CD4-positive, alpha-beta T cell treated with Interleukin-15 for 1 hour (primary cell): ENCODE data around the gene NELFE.
"Not testable (repeated sequence)": the region's sequence is repeated elsewhere in the genome, so short reads cannot be mapped to it uniquely, and the experiment has no call there.

Source experiments
- DNase-seq: peaks from one replicate; pipeline ENCODE4 v3.0.0-alpha.2; 2020

Gene NELFE

DNA sequence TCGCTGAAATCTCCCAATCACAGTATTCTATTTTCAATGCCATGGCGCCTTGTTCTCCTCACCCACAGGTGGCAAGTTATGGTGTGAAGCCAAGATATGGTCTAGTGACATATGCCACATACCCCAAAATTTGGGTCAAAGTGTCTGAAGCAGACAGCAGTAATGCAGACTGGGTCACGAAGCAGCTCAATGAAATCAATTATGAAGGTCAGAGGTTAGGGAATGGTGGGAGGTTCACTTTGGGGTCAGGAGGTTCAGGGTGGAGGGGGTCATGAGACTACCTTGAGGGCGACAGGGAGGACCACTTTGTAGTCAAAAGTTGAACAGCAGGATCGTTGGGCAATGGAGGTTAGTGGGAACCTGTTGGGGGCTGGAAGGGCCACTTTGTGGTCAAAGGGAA lies 10.5 kb downstream of the NELFE start:
- no peak for DNase-seq

GRCh38 chr6:31947864-31948263 lies 10.9 kb downstream of the NELFE start:
- DNase-seq = no peak

DNA sequence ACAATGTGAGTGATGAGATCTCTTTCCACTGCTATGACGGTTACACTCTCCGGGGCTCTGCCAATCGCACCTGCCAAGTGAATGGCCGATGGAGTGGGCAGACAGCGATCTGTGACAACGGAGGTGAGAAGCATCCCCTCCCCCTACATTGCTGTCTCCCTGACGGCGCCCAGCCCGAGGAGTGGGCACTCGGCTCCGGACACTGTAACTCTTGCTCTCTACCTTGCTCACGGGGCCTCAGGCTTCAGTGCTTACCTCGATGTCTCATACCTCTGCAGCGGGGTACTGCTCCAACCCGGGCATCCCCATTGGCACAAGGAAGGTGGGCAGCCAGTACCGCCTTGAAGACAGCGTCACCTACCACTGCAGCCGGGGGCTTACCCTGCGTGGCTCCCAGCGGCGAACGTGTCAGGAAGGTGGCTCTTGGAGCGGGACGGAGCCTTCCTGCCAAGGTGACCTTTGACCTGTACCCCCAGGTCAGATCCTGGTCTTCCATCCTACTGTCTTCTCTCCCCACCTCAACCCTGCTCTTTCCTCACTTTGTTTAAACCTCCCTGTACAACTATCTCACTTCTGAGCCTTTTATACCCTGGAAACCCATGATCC lies 11.6 kb downstream of the NELFE start:
- no peak for DNase-seq

GRCh38 chr6:31946370-31946885 lies 12.3 kb downstream of the NELFE start:
- DNase-seq = no peak

DNA sequence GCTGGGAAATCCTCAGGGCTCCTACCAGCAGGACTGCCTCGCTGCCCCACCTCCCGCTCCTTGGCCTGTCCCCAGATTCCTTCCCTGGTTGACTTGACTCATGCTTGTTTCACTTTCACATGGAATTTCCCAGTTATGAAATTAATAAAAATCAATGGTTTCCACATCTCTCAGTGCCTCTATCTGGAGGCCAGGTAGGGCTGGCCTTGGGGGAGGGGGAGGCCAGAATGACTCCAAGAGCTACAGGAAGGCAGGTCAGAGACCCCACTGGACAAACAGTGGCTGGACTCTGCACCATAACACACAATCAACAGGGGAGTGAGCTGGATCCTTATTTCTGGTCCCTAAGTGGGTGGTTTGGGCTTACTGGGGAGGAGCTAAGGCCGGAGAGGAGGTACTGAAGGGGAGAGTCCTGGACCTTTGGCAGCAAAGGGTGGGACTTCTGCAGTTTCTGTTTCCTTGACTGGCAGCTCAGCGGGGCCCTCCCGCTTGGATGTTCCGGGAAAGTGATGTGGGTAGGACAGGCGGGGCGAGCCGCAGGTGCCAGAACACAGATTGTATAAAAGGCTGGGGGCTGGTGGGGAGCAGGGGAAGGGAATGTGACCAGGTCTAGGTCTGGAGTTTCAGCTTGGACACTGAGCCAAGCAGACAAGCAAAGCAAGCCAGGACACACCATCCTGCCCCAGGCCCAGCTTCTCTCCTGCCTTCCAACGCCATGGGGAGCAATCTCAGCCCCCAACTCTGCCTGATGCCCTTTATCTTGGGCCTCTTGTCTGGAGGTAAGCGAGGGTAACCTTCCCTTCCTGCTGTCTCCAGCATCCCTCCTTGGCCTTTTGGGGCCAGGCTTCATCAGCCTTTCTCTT lies 13.0 kb downstream of the NELFE start, which contains the start of gene CFB:
Gene CFB, plus strand, starts transcription at position 589 of the 863 bp plus-strand sequence. Its CDS starts 127 bp downstream, at position 716.
- no peak for DNase-seq

GRCh38 chr6:31945154-31945506 lies 13.6 kb downstream of the NELFE start:
- DNase-seq = no peak

GRCh38 chr6:31943742-31944141 lies 15.0 kb downstream of the NELFE start:
- DNase-seq = no peak

DNA sequence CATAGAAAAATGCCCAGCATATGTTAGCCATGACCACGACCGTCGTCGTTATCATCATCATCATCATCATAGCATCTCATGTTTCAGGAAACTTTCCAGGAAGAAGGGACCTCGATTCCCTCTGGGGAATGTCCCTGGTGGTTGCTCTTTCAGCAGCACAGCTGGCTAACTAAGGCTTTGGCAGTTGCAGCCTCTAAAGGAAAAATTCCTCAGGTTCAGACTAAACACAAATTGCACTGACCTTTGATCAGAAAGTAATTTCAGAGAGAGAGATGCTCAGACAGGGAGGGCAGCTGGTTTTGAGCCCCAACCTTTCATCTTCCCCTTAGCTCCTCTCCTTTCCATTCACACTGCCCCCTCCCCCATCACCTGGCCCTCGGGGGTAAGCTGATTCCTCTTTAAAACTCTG lies 18.5 kb downstream of the NELFE start:
- no peak for DNase-seq

- DNase-seq = no peak
These were observed 22.9 kb downstream of the NELFE start for GRCh38 chr6:31935823-31936222.

- DNase-seq = no peak
These were observed 23.8 kb downstream of the NELFE start for GRCh38 chr6:31935021-31935420.

DNA sequence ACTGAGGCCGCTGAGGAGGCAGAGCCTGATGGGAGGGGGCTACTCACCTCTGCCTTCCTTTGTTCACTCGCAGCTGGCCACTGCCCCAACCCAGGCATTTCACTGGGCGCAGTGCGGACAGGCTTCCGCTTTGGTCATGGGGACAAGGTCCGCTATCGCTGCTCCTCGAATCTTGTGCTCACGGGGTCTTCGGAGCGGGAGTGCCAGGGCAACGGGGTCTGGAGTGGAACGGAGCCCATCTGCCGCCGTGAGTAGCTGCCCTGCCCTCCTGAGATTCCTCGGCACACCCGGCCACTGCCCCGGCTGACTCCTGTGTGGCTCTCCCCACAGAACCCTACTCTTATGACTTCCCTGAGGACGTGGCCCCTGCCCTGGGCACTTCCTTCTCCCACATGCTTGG lies 25.2 kb downstream of the NELFE start:
- DNase-seq = no peak

DNA sequence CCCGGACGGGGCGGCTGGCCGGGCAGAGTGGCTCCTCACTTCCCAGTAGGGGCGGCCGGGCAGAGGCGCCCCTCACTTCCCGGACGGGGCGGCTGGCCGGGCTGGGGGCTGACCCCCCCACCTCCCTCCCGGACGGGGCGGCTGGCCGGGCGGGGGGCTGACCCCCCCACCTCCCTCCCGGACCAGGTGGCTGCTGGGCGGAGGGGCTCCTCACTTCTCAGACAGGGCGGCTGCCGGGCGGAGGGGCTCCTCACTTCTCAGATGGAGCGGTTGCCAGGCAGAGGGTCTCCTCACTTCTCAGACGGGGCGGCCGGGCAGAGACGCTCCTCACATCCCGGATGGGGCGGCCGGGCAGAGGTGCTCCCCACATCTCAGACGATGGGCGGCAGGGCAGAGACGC lies 26.6 kb downstream of the NELFE start:
- DNase-seq = not testable (repeated sequence)

DNA sequence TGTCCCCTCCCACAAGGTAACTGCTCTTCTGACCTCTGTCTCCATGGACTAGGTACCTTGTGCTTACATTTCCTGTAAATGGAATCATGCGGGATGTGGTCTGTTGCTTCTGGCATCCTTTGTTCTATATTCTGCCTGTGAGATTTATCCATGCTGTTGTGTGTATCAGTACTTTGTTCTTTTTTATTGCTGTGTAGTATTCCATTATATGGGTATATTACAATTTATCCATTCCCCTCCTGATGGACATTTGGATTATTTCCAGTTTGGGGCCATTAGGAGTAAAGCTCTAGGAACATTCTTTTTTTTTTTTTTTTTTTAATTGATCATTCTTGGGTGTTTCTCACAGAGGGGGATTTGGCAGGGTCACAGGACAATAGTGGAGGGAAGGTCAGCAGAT lies 27.8 kb downstream of the NELFE start:
- no peak for DNase-seq

- DNase-seq = no peak
These were observed 30.2 kb downstream of the NELFE start for GRCh38 chr6:31928672-31928939.

DNA sequence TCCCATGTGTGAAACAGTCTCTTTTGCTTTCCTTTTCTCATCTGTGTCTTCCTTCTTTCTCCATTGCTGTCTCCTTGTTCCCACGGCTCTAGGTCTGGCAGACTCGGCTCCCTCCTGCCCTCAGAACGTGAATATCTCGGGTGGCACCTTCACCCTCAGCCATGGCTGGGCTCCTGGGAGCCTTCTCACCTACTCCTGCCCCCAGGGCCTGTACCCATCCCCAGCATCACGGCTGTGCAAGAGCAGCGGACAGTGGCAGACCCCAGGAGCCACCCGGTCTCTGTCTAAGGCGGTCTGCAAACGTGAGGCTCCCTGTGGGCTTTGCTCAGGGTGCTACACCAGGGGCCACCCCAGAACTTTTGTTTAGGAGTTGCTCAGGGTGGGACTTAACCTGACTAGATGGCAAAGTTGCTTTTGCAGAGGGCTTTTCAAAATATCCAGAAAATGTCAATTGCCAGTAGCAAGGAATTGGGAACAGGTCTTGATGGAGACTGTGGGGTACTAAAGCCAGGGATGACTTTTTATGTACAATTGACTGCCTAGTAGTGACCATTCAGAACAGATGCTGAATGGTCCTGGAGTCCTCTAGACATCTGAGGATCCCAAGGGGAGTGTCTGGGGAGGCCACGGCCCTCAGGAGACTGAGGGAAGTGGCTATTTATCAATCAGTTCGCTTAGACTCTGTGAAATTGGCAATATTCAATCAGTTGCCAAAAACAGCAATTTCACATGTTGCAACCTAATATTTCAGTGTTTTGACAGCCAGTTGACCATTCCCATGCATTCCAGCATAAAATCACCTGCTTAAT lies 30.7 kb downstream of the NELFE start:
- DNase-seq = no peak

DNA sequence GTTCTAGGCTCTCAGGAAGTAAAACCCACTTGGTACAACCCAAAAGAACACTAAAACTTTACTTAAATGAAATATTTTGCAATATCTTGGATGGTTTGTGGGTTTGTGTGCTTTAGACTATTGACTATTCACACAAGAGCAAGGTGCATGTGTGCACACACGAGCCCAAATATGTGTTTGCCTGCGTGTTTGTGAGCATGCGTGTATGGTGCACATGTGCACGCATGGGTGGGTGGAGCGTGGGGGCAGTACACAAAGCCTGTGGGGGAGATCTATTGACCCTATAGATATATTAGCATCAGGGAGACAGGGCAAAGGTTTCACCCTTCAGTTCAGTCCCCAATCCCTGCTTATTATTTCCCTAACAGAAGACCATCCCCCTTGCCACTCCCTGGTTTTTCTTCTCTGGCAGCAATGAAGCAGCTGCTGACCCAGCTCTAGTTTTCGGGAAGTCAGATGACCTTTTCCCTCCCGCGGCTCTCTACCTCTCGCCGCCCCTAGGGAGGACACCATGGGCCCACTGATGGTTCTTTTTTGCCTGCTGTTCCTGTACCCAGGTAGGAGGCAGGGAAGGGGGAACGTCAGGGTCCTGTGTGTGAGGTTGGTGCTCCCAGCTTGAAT lies 31.4 kb downstream of the NELFE start, which contains the start of gene C2:
Gene C2, plus strand, starts transcription at position 476 of the 621 bp plus-strand sequence. Its CDS starts 36 bp downstream, at position 512.
- DNase-seq = no peak

- DNase-seq = no peak
These were observed 35.8 kb downstream of the NELFE start for GRCh38 chr6:31922942-31923341.

GRCh38 chr6:31920811-31921210 lies 38.0 kb downstream of the NELFE start:
- DNase-seq = no peak

DNA sequence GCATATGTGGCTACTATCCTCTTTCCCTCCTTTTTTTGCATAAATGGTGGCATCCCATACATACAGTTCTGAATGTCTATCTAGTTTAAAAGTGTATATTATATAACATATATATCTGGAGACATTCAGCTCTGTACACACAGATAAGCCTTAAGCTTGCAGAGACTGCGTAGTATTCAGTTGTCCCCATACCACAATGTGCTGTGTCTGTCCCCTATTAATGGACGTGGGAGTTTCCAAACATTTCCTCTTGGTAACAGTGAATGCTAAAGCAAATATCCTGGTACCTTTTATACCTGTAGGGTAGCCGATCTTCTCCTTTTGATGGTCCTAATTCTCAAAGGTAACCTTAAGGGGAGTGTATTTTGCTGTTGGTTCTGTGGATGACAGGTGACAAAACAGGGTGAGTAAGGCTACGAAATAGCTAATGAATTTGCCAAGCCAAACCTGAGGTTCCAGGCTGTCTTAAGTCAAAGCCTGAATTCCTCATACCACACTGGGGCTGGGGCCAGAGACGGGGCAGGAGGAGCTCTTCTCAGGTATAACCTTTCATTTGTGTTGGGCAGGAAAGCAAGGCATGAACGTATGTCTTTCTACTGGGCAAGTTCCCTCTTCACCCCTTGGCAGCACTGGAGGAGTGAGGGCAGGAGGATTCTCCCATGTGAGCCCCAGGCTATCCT lies 39.0 kb downstream of the NELFE start:
- DNase-seq = no peak

DNA sequence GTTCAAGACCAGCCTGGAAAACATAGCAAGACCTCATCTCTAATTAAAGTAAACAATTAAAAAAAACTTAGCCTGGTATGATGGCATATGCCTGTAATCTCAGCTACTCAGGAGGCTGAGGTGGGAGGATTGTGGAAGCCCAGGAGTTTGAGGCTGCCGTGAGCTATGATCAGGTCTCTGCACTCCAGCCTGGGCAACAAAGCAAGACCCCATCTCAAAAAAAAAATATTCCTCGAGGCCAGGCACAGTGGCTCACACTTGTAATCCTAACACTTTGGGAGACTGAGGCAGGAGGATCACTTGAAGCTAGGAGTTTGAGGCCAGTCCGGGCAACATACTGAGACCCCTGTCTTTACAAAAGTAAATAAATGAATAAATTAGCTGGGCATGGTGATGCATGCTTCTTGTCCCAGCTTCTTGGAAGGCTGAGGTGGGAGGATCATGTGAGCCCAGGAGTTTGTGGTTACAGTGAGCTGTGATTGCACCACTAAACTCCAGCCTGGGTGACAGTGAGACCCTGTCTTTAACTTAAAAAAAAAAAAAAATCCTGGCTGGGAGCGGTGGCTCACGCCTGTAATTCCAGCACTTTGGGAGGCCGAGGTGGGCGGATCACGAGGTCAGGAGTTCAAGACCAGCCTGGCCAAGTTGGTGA lies 40.6 kb downstream of the NELFE start:
- no peak for DNase-seq

- no peak for DNase-seq
These were observed 43.0 kb downstream of the NELFE start for GRCh38 chr6:31915756-31916155.

DNA sequence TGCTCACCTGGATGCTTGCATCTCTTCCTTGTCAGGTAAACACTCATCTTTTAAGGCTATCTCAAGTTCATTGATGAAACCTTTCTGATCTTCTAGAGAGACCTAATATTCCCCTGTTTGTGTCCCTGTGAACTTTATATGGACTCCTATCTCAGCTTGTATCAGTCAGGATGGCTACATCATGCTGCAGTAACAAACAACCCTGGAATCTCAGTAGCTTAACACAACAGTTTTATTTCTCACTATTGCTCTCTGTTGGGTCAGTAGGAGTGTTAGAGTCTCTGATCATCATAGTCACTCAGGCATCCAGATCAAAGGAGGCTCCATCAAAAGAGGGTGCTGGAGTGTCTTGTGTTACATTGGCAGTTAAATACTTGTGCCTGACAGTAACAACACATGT lies 43.4 kb downstream of the NELFE start:
- no peak for DNase-seq
